ENCODE measurements around the gene CROCC2.

The CROCC2 gene

DNA sequence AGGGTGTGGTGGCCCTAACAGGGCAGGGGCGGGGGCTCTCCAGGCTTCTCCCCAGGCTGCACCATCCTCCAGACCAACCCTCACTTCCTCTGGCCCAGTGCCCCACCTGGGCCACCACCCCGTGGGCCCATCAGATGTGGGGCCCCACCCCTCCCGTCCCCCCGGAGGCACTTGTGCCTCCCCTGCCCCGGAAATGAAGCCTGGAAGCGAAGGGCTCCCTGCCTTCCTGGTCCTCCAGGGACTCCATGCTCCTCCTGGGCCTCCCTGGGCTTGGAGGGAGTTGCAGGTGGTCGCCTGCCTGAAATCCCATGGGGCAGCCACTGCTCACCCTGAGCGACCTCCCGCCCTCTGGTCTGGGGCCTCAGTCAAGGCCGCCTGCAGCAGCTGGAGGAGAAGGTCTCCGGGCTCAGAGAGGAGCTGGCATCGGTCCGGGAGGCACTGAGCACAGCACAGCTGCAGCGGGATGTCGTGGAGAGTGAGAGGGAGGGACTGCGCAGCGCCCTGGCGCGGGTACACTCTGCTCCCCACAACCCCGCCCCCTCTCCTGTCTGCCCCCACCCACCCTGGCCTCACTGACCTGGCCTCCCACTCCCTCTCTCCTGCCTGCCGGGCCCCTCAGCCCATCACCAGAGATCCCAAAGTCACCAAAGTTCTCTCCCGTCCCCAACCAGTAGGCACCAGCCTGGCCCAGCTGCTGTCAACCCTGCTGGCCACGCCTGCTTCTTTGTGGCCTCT lies 28.0 kb downstream of the CROCC2 start:
- no peak for DNase-seq (ENCODE audit: low read depth in 3 of 3)

DNA sequence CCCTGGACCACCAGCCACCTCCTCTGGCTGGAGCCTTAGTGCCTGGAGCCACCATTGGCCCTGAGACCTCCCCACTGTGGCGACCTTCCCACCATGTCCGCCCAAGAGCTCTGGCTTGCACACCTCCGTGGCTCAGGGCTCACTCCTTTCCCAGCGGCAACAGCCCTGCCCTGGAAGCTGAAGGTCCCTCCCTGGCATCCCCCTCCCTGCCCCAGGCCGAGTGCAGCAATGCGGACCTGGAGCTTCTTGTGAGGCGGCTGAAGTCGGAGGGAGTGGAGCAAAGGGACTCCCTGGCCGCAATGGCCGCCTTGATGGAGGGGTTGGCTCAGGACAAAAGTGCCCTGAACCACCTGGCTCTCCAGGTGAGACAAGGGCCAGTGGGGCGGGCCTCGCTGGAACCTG lies 28.6 kb downstream of the CROCC2 start:
- no peak for DNase-seq (ENCODE audit: low read depth in 3 of 3)

DNA sequence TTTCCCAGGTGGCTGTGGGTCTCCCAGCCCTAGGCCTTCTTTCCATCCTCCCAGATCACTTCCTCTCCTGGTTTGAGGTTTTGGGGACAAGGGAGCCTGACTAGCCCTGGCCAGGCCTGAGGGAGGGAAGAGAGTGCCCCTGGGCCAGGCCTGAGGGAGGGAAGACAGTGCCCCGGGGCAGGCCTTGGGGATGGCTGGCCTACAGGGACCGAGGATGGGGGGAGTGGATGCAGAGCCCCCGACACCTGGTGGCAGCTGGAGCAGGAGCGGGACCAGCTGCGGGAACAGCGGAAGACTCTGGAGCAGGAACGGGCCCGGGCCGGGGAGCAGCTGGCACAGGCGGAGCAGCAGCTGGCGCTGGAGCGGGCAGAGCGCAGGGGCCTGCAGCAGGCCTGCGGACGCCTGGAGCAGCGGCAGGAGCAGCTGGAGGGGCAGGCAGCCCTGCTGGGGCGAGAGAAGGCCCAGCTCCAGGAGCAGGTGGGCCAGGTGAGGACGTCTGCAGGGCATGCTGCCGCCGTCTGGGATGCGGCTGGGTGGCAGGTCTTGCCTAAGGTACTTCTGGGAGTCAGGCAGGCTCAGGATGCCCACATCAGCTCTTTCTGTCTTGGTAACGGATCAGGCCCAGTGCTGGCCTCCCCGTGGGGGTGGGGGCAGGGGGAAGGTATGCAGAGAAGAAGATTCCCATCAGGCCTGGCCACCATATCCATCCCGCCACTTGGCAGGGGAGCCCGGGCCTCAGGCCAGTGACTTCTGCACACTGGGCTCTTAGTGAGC lies 29.2 kb downstream of the CROCC2 start:
- no peak for DNase-seq (ENCODE audit: low read depth in 3 of 3)

DNA sequence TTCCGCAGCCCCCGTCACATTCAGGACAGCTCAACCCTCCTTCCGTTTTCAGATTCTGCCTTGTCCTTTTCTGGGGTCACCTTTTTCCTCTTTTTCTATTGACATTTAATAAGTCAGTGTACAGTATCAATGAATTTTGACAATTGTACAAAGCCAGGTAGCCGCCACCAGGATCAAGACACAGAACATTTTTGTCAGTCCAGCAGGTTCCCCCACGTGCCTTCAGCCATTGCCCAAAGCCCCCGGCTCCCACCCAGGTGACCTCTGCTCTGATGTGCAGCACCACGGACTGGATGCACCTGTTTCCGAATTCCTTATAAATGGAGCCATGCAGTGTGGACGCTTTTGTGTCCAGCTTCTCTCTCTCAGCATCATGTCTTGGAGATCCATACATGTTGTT lies 30.0 kb downstream of the CROCC2 start:
- no peak for DNase-seq (ENCODE audit: low read depth in 3 of 3)

DNA sequence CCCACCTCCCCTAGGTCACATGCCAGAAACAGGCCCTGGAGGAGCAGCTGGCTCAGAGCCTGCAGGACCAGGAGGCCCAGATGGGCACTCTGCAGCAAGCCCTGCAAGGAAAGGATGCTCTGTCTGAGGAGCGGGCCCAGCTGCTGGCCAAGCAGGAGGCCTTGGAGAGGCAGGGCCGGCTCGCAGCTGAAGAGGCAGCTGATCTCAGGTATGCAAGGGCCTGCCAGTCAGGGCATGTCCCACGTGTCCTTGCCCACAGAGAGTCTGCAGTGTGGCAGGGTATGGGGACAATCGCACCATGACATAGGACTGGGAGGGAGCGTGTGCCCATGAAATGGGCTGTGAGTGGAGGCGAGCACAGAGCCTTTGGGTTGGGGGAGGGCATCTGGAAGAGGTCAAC lies 39.9 kb downstream of the CROCC2 start:
- DNase-seq (ENCODE audit: low read depth in 3 of 3), result no peak

DNA sequence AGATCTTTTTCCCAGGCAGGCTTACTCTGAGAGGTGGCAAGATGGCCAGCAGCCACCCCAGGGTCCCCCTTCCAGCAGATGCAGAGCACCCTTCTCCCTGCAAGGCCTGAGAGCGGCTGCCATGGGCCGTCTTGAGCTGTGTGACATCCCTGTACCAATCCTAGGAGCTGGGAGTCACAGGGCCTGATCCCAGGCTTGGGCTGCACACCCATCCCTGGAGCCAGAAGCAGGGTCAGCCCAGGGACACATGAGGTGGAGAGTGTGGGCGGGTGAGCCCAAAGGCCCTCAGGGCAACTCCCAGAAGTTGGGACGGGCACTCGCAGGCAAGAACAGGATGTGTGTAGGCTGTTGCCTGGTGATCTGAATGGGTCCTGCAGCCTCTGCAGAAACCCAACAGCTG lies 40.5 kb downstream of the CROCC2 start:
- no peak for DNase-seq (ENCODE audit: low read depth in 3 of 3)

DNA sequence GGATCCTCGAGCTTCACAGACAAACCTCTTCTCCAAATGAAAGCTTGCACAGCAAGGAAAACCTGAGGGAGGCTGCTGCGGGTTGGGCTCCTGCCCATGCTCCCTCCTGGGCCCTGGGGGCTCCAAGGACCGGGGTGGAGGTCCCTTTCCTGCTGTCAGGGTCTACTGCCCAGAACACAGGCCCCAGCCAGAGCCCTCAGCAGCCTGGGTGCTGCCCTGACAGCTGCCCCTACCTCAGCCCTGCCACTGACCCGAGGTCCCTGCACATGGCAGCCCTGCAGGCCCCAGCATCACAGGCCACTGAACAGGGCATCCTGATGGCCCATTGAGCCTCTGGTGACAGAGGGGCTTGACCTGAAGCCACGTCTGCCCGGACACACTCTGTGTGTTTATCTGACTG lies 41.0 kb downstream of the CROCC2 start:
- DNase-seq (ENCODE audit: low read depth in 3 of 3), result no peak

DNA sequence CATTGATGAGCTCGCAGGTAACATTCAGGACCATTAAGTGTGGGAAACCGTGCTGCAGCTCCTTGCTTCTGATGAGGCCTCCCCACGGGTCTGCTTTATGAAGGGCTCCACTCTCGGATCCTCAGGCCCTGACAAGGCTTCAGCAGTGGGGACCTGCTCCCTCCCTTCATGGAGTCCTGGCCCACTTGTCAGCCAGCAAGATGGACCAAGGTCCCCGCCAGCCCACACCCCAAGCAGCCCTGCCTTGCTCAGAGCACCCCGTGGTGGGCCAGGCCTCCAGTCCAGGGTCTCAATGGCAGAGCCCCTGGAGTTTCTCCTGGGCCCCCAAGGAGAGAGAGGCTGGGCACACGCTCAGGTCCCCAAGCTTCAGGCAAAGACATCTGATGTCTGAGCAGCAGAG lies 41.5 kb downstream of the CROCC2 start:
- DNase-seq (ENCODE audit: low read depth in 3 of 3), result no peak

DNA sequence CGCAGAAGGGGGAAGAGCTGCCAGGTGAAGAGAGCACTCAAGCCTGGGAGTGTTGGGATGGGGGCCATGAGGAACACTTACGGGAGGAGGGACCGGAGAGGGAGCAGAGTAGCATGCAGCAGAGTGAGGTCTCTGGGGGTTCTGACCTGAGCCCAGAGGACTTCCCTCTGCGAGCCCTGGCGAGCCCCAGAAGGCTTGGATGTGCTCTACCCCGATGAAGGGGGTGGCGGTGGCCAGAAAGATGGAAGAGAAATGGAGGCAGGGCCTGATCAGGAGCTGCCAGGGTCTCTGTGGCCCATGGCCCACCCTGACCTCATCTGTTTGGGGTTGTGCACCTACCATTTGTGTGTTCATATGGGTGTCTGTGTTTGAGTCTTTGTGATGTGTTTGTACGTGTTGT lies 42.0 kb downstream of the CROCC2 start:
- no peak for DNase-seq (ENCODE audit: low read depth in 3 of 3)

DNA sequence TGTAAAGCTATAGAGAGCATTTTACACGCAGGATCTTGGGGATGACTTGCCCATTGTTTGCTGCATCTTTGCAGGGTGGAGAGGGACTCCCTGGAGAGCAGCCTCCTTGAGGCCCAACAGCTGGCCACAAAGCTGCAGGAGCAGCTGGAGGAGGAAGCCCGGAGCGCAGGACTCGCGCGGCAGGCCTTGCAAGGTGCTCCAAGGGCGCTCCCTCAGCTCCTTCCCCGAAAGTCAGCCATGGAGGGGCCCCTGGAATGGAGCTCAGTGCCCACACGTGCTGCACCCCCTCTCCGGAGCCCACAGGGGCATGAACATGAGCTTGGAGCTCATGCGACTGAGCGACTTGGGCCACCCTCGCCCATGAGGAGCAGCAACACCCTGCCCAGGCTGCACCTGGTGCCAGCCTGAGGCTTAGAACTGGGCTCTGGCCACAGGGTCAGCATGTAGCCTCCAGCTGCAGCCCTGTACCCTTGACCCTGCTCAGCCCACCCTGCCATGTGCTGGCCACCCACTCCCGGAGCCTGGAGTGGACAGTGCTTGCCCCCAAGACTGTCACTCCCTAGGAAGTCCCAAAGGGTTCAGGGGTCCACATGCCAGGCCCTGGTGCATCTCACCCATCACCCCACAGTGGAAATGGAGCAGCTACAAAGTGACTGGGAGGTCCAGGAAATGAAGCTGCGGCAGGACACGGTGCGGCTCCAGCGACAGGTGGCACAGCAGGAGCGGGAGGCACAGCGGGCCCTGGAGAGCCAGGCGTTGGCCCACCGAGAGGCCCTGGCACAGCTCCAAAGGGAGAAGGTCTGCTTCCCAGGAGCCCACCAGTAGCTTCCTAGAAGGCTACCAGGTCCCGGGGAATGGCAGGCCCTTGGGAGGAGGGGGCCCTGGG lies 43.0 kb downstream of the CROCC2 start:
- DNase-seq (ENCODE audit: low read depth in 3 of 3), result no peak

DNA sequence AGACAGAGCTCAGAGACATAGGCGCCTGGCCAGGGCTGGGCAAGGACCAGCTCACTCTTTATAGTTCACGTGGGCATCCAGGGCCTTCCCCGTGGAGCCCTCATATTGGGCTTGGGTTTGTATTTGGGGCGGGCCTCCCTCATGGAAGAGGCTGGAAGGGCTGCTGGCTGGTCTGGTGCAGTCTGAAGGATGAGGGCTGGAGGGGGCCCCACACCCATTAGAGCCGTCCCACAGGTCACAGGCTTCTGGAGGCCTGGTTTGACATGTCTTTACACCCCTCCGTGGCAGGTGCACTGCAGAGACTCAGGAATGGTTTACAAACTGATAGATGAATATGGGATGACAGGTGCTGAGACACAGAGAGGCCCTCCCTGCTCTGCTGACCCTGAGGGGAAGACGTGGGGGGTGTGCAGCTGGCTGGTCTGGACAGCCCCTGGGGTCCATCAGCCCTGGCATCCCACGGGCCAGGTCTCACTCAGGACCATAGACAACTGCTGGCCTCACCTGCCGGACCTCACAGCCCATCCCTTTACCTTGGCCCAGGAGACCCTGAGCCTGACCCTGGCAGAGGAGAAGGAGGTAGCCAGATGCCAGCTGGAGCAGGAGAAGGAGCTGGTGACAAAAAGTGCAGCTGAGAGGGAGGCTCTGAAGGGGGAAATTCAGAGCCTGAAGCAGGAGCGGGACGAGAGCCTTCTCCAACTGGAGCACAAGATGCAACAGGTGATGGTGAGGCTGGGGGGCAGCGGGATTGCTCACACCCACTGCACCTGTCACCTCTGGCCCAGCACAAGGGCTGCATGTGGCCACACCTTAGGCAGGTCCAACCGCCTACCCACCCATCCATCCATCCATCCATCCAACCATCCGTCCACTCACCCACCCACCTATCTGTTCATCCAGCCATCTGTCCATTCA lies 43.9 kb downstream of the CROCC2 start:
- DNase-seq (ENCODE audit: low read depth in 3 of 3), result no peak

DNA sequence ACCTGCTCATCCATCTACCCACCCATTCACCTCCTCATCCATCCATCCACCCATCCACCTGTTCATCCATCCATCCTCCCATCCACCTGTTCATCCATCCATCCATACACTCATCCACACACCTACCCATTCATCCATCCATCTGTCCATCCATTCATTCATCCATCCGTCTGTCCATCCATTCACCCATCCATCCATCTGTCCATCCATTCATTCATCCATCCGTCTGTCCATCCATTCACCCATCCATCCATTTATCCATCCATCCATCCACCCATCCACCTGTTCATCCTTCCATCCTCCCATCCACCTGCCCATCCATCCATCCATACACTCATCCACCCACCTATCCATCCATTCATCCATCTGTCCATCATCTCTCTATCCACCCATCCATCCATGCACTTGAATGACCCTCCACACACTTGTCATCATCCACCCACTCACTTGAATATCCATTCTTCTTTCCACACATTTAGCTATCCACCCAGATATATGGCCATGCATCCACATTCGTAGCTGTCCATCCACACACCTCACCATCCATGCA lies 45.0 kb downstream of the CROCC2 start:
- DNase-seq (ENCODE audit: low read depth in 3 of 3), result no peak

DNA sequence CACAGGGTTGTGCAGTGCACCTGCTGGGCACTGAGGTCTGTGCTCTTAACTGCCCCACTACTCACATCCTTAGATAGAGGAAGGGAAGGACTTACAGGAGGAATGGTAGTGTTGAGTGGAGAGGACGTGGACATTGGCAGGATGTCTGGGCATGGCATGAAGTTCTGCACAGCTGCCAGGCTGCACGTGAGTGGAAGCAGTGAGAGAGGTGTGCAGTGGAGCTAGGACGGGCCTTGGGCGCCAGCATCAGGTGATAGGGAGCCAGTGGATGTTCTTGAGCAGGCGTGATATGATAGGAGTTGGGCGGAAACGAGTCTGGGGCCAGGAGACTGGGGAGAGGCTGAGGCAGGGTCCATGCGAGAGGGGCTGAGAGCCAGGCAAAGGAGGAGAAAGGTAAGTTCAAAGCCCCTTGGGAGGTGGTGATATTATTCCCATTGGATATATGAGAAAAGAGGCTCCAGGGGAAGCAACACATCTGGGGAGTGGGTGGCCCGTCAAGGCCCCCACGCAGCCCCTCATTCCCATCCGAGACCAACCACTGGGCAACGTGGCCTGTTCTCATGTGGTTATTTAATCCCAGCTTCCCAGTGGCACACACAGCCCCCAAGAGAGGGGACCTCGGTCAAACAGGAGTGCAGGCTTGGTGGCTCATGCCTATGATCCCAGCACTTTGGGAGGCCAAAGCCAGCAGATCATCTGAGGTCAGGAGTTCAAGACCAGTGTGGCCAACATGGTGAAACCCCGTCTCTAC lies 46.5 kb downstream of the CROCC2 start:
- no peak for DNase-seq (ENCODE audit: low read depth in 3 of 3)

DNA sequence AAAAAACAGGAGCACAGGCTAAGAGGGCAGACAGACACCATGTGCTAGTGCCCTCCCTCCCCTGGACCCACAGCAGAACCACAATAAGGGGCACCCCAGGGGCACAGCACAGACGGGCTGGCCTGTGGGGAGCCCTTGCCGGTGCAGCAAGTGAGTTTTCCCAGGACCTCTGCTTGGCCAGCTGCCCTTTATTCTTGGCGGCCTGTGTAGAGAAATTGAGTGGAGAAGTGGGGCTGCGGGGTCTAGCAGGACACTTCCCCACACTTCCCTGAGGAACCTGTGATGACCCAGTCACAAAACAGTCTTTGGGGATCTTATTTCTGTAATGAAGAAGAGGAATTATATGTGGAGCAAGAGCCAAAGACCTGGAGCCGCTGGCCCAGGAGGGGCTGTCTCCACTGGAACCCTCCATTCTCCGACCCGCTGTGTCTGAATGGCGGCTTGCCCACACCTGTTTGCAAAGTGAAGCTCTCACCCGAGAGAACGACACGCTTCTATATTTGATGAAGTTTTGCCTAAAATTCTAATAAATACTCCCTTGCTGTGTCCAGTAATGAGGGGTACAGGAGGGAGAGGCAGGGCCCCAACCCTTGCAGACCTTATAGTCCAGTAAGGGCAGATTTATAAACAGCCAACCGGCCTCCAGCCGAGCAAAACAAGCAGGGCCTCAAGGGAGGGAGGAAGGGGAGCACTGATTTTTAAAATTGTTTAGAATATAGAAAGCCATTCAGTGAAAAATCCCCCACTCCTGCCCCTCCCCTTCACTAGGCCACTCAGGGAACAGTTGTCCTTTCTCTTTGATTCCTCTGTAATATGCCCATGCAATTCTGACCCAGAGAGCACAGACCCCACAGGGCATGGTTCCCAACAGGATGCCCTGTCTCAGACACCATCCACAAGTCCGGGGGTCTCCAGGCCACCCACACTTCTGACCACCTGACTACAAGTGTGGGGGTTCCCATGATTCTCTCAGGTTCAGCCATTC lies 47.6 kb downstream of the CROCC2 start:
- DNase-seq (ENCODE audit: low read depth in 3 of 3), result no peak

DNA sequence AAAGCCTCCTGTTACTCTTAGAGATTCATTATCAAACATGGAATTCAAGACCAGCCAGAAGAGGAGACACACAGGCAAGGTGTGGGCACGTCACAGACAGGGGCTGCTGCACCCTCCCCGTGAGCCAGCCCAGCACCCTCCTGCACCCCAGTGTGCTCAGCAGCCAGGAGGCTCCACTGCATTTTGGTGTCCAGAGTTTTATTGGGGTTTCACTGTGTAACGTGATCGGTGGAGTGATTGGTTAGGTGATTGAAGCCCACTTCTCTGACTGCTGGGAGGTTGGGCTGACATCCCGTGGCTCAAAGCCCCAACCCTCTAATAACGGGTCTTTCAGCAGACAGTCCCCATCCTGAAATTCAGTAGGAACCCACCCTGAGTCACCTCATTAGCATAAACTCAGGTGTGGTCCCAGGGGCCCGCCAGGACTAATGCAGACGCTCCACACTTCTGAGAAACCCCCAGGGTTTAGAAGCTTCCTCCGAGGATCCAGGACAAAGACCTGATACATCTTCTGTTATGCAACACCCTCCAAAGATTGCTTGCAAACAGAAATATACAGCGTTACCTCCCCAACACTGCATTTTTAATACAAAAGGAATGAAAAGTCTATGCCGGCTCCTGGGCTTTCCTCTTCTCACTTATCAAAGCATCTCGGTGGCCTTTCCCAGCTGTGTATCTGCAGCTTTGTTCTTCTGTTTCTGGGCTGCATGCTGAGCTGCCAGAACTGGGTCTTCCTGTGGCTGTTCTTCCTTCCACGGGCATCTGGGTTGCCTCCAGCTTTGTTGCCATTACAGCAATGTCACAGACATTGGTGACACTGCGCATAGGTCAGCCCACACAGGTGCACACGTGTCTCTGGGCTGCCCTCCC lies 48.5 kb downstream of the CROCC2 start:
- no peak for DNase-seq (ENCODE audit: low read depth in 3 of 3)

DNA sequence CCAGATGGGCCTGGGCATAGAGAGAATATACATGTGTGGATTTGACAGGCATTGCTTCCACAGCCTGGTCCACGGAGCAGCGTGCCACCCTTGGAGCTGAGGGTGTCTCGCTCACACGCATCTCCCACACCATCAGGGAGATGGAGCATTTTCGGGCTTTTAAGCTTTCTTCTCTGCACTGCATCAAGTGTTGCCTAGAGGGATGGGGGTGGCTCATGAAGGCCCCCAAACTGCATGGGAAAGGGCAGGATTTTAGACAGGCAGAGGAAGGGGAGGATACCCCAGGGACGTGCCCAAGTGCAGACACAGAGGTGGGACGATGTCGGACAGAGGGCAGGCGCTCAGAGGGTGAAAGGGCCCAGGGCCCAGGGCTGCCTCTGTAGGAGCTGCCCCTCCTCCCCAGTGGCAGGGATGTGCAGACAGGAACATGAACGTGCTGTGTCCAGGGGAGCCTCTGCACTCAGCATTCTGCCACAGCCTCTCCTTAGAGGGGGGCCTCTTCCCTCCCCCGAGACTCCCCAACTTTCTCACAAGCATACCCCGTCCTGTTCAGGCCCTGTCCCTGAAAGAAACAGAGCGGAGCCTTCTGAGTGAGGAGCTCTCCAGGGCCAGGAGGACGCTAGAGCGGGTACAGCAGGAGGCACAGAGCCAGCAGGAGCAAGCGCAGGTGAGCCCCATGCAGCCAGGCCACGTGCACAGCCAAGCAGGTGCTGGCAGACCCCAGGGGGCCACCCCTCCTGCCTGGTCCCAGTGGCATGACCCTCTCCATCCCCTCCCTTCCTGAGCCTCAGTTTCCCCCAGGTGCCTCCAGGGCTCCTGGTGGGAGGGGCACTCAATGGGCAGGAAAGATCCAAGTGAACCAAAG lies 49.4 kb downstream of the CROCC2 start:
- DNase-seq (ENCODE audit: low read depth in 3 of 3), result no peak
